Caco-2 (cell line): ENCODE measurements around the gene PBX4. TPM values are rescaled to one million over a fixed set of nuclear protein-coding genes. Genes with fewer than 3 reads are reported as not detected.

ENCODE experiments used
- BruUV-seq: library from RNA; stranded (reverse); fragments of 400-500 nt; replicated peaks from 2 replicates; lab custom pipeline; 2021; lab: Mats Ljungman, UMichigan
- CTCF ChIA-PET: fragments of 300-600 bp; sonication (Branson Sonifier 250); formaldehyde crosslinking; loops from one replicate; lab custom pipeline; 2022; ENCODE audit warnings: antibody characterized with exemption; lab: Charles Lee
- POLR2A ChIA-PET: fragments of 300-600 bp; sonication (Branson Sonifier 250); formaldehyde crosslinking; loops from one replicate; lab custom pipeline; 2022; ENCODE audit warnings: antibody characterized with exemption; lab: Charles Lee
- DNase-seq, 2 experiments: peaks; one replicate each; pipeline versions ENCODE4 v3.0.0 to v3.0.0-alpha.2; 2020 to 2022
- H3K27me3 ChIP-seq: replicated peaks from 2 replicates; pipeline ENCODE4 v1.6.0; 2011; ENCODE audit warnings: low read length; ENCODE audit not compliant: control insufficient read depth, insufficient read depth
- H3K36me3 ChIP-seq: 2 replicates; pipeline ENCODE4 v1.5.1; 2011; ENCODE audit warnings: low read length; ENCODE audit not compliant: control insufficient read depth, insufficient read depth
- H3K4me1 ChIP-seq: fragments of 250-450 bp; sonication (Bioruptor Pico); 2 replicates; pipeline ENCODE4 v1.5.1; 2020; ENCODE audit warnings: mild to moderate bottlenecking
- H3K4me3 ChIP-seq: 2 replicates; pipeline ENCODE4 v1.5.1; 2011; ENCODE audit warnings: low read depth, mild to moderate bottlenecking, control low read depth, low read length
- H3K9me3 ChIP-seq: fragments of 250-450 bp; sonication (Bioruptor Pico); 2 replicates; pipeline ENCODE4 v1.5.1; 2020; ENCODE audit warnings: mild to moderate bottlenecking, moderate library complexity
- H3K27ac Mint-ChIP-seq: one replicate; pipeline ENCODE4 v1.8.0; 2022; ENCODE audit warnings: mixed read lengths; ENCODE audit not compliant: unreplicated experiment
- H3K27me3 Mint-ChIP-seq: one replicate; pipeline ENCODE4 v1.8.0; 2022; ENCODE audit warnings: mixed read lengths; ENCODE audit not compliant: insufficient read depth, unreplicated experiment
- H3K36me3 Mint-ChIP-seq: one replicate; pipeline ENCODE4 v1.8.0; 2022; ENCODE audit warnings: mild to moderate bottlenecking, mixed read lengths; ENCODE audit not compliant: insufficient read depth, unreplicated experiment
- H3K4me1 Mint-ChIP-seq: one replicate; pipeline ENCODE4 v1.8.0; 2022; ENCODE audit warnings: low read depth, mixed read lengths; ENCODE audit not compliant: unreplicated experiment
- H3K4me3 Mint-ChIP-seq: one replicate; pipeline ENCODE4 v1.8.0; 2022; ENCODE audit warnings: mild to moderate bottlenecking, moderate library complexity, mixed read lengths; ENCODE audit not compliant: unreplicated experiment
- H3K9me3 Mint-ChIP-seq: one replicate; pipeline ENCODE4 v1.8.0; 2022; ENCODE audit warnings: mixed read lengths; ENCODE audit not compliant: unreplicated experiment
- CTCF ChIP-seq, 2 experiments: fragments of 200-600 bp in 1 of 2; IDR thresholded peaks; 1 replicate in 1 of 2; 2 replicates in 1 of 2; pipeline versions ENCODE4 v1.5.1 to v1.8.0; 2011 to 2022; ENCODE audit warnings: antibody characterized with exemption in 1 of 2, control low read depth in 1 of 2, inconsistent platforms in 1 of 2, low read depth in 1 of 2, low read length in 1 of 2, mild to moderate bottlenecking in 1 of 2, moderate library complexity in 1 of 2; ENCODE audit not compliant: insufficient read depth in 1 of 2, severe bottlenecking in 1 of 2, unreplicated experiment in 1 of 2
- intact Hi-C: fragments of 100-400 bp; cut with micrococcal nuclease; formaldehyde crosslinking; loops from one replicate; pipeline ENCODE4 v1.10.0; 2022; ENCODE audit not compliant: unreplicated experiment
- total RNA-seq: library from RNA; stranded (reverse); gene quantifications from 2 replicates; pipeline ENCODE4 v1.2.3, GENCODE V29; 2022

The PBX4 gene
- total RNA-seq, 1 experiment from 2014 or later, result 3.5 TPM

- H3K27me3 Mint-ChIP-seq, result no peaks in the 10 kb centered on the region
- Histone ChIP-seq H3K9me3 (no peaks in the 10 kb centered on the region), H3K4me3 (no peak overlapping the region), H3K27me3 (no peaks in the 10 kb centered on the region), H3K4me1 (no peaks in the 10 kb centered on the region), H3K36me3 (no peaks in the 10 kb centered on the region)
- H3K9me3 Mint-ChIP-seq, result no peaks in the 10 kb centered on the region
- BruUV-seq, result no TSS peak
- POLR2A ChIA-PET, result no interaction called here
- TF ChIP-seq CTCF (IDR thresholded peaks at IDR 0.05; ENCODE audit: insufficient read depth in 1 of 2, low read depth in 1 of 2, low read length in 1 of 2, severe bottlenecking in 1 of 2, unreplicated experiment in 1 of 2), result no peak
- intact Hi-C loops, result no loop called here
- H3K4me1 Mint-ChIP-seq, result peaks cover 6% of the 10 kb centered on the region
- DNase-seq, result no peak
- H3K36me3 Mint-ChIP-seq, result no peaks in the 10 kb centered on the region
- CTCF ChIA-PET, result no interaction called here
- no peak overlapping the region for H3K27ac Mint-ChIP-seq
- H3K4me3 Mint-ChIP-seq, result no peak overlapping the region
Observed at GRCh38 chr19:19543101-19543500, 75.4 kb downstream of the PBX4 start.

- Mint-ChIP-seq H3K27me3 (no peaks in the 10 kb centered on the region), H3K4me1 (peaks cover 6% of the 10 kb centered on the region), H3K4me3 (no peak overlapping the region), H3K27ac (no peak overlapping the region), H3K9me3 (no peaks in the 10 kb centered on the region), H3K36me3 (no peaks in the 10 kb centered on the region)
- no peak for DNase-seq
- intact Hi-C loops, result no loop called here
- H3K36me3 ChIP-seq, result no peaks in the 10 kb centered on the region
- no peaks in the 10 kb centered on the region for H3K9me3 ChIP-seq
- H3K4me1 ChIP-seq, result no peaks in the 10 kb centered on the region
- no peak overlapping the region for H3K4me3 ChIP-seq
- H3K27me3 ChIP-seq, result no peaks in the 10 kb centered on the region
- POLR2A ChIA-PET, result no interaction called here
- no TSS peak for BruUV-seq
- TF ChIP-seq CTCF (IDR thresholded peaks at IDR 0.05; ENCODE audit: insufficient read depth in 1 of 2, low read depth in 1 of 2, low read length in 1 of 2, severe bottlenecking in 1 of 2, unreplicated experiment in 1 of 2), result no peak
- CTCF ChIA-PET, result no interaction called here
Observed at GRCh38 chr19:19542507-19542906, 76.0 kb downstream of the PBX4 start.

DNA sequence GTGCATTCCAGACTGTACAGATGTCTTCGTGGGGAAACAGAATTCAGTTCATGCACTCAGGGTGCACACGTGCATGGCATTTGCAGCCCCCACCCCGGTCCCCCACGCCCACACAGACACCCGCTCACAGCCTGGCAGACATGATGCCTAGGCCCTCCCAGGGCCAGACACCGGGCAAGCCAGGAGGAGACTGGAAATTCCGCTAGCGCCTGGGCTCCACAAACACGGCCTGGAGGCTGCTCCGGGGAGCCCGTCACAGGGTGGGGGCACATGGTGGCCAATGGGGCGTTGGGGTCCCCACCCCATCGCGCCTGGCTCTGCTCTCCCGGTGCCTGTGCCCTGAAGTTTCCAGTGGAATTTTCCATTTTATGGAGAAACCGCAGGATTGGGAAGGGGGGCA lies 76.9 kb downstream of the PBX4 start:
- Histone ChIP-seq H3K36me3 (no peaks in the 10 kb centered on the region), H3K4me3 (no peak overlapping the region), H3K27me3 (no peaks in the 10 kb centered on the region), H3K4me1 (no peaks in the 10 kb centered on the region), H3K9me3 (no peaks in the 10 kb centered on the region)
- CTCF ChIA-PET, result no interaction called here
- Mint-ChIP-seq H3K4me1 (peaks cover 6% of the 10 kb centered on the region), H3K36me3 (peaks cover 4% of the 10 kb centered on the region), H3K4me3 (no peak overlapping the region), H3K9me3 (no peaks in the 10 kb centered on the region), H3K27ac (no peak overlapping the region), H3K27me3 (no peaks in the 10 kb centered on the region)
- POLR2A ChIA-PET, result no interaction called here
- no peak for TF ChIP-seq CTCF (IDR thresholded peaks at IDR 0.05; ENCODE audit: insufficient read depth in 1 of 2, low read depth in 1 of 2, low read length in 1 of 2, severe bottlenecking in 1 of 2, unreplicated experiment in 1 of 2)
- no peak for DNase-seq
- intact Hi-C loops, result no loop called here
- BruUV-seq, result no TSS peak
